ENCODE data around the gene CST3.

CST3 gene

DNA sequence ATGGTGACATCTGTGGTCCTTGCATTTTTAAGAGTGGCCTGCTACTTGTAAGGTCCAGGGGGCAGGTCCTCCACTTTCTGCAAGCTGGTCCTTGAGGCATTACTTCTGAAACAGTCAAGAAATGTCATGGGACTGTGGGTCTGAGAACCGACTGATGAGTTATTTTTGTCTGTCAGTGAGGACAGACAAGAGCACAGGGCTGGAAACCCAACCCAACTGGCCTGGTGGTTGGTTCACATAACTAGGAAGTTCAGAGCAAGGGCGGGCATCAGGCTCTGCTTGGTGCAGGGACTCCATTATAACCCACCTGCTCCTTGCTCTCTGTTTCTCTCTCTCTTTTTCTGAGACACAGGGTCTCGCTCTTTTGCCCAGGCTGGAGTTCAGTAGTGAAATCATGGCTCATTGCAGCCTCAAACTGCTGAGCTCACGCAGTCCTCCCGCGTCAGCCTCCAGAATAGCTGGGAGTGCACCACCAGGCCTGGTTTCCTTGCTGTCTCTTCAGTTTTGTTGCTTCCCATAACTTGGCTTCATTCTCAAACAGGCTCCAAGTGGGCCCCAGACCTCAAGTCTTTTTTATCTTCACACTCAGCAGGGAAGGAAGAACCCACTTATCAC, 9.2 kb downstream of the CST3 start:
- TF ChIP-seq FOXP2 (optimal IDR thresholded peaks at IDR 0.05; ENCODE audit: borderline replicate concordance, extremely low read depth, extremely low read length, insufficient read depth) (no peak), TAF1 (IDR thresholded peaks at IDR 0.05; ENCODE audit: borderline replicate concordance, insufficient read depth, low read length) (no peak), SIN3A (IDR thresholded peaks at IDR 0.05; ENCODE audit: borderline replicate concordance, insufficient read depth, low read length) (no peak), POLR2AphosphoS5 (IDR thresholded peaks at IDR 0.05; ENCODE audit: low read depth, low read length) (no peak)
- TF ChIP-seq, protein P1, sequence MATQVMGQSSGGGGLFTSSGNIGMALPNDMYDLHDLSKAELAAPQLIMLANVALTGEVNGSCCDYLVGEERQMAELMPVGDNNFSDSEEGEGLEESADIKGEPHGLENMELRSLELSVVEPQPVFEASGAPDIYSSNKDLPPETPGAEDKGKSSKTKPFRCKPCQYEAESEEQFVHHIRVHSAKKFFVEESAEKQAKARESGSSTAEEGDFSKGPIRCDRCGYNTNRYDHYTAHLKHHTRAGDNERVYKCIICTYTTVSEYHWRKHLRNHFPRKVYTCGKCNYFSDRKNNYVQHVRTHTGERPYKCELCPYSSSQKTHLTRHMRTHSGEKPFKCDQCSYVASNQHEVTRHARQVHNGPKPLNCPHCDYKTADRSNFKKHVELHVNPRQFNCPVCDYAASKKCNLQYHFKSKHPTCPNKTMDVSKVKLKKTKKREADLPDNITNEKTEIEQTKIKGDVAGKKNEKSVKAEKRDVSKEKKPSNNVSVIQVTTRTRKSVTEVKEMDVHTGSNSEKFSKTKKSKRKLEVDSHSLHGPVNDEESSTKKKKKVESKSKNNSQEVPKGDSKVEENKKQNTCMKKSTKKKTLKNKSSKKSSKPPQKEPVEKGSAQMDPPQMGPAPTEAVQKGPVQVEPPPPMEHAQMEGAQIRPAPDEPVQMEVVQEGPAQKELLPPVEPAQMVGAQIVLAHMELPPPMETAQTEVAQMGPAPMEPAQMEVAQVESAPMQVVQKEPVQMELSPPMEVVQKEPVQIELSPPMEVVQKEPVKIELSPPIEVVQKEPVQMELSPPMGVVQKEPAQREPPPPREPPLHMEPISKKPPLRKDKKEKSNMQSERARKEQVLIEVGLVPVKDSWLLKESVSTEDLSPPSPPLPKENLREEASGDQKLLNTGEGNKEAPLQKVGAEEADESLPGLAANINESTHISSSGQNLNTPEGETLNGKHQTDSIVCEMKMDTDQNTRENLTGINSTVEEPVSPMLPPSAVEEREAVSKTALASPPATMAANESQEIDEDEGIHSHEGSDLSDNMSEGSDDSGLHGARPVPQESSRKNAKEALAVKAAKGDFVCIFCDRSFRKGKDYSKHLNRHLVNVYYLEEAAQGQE (IDR thresholded peaks at IDR 0.05; ENCODE audit: insufficient read depth in 1 of 2, low read depth in 2 of 2, low read length in 2 of 2) = no peak

DNA sequence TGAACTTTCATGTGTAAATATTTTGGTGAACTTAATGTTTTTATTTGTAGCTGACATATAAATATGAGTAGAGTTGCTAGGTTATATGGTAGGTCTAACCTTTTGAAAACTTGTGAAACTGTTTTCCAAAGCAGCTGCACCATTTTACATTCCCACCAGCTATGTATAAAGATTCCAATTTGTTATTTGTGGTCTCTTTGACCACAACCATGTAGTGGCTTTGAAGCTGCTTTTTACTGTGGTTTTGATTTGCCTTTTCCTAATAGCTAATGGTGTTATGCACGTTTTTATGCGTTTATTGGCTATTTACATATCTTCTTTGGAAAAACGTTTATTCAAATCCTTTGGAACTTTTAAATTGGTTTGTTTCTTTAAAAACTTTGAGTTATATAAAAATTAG, 10.3 kb downstream of the CST3 start:
- TF ChIP-seq TAF1 (IDR thresholded peaks at IDR 0.05; ENCODE audit: borderline replicate concordance, insufficient read depth, low read length) (no peak), POLR2AphosphoS5 (IDR thresholded peaks at IDR 0.05; ENCODE audit: low read depth, low read length) (no peak), SIN3A (IDR thresholded peaks at IDR 0.05; ENCODE audit: borderline replicate concordance, insufficient read depth, low read length) (no peak), FOXP2 (optimal IDR thresholded peaks at IDR 0.05; ENCODE audit: borderline replicate concordance, extremely low read depth, extremely low read length, insufficient read depth) (no peak)
- TF ChIP-seq, protein P1 (IDR thresholded peaks at IDR 0.05; ENCODE audit: insufficient read depth in 1 of 2, low read depth in 2 of 2, low read length in 2 of 2) = no peak

DNA sequence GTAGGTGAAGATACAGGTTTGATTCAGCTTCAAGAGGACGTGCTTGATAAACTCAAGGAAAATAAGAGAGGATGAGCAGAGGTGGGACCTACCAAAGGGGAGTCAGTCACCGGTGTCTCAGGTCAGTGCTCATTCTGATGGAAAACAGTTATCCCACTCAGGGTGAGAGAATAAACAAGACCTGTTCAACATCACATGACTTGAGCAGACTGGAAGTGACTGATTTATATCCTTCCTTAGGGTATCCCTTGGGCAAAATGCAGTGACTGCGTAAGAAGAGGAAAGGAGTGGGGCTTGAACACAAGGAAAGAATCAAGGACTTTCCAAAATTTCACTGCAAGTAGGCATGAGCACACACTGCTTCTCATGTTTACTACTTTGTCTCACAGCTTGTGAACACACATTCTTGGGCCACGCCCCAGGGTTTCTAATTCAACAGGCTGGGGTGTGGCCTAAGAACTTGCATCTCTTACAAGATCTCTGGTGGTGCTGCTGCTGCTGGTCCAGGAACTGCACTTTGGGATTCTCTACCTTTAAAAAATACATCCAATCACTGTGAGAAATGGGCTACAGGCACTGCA, 11.6 kb downstream of the CST3 start:
- no peak for TF ChIP-seq TAF1 (IDR thresholded peaks at IDR 0.05; ENCODE audit: borderline replicate concordance, insufficient read depth, low read length)
- TF ChIP-seq, protein P1 (IDR thresholded peaks at IDR 0.05; ENCODE audit: insufficient read depth in 1 of 2, low read depth in 2 of 2, low read length in 2 of 2) = no peak
- no peak for TF ChIP-seq SIN3A (IDR thresholded peaks at IDR 0.05; ENCODE audit: borderline replicate concordance, insufficient read depth, low read length)
- no peak for TF ChIP-seq FOXP2 (optimal IDR thresholded peaks at IDR 0.05; ENCODE audit: borderline replicate concordance, extremely low read depth, extremely low read length, insufficient read depth)
- no peak for TF ChIP-seq POLR2AphosphoS5 (IDR thresholded peaks at IDR 0.05; ENCODE audit: low read depth, low read length)

DNA sequence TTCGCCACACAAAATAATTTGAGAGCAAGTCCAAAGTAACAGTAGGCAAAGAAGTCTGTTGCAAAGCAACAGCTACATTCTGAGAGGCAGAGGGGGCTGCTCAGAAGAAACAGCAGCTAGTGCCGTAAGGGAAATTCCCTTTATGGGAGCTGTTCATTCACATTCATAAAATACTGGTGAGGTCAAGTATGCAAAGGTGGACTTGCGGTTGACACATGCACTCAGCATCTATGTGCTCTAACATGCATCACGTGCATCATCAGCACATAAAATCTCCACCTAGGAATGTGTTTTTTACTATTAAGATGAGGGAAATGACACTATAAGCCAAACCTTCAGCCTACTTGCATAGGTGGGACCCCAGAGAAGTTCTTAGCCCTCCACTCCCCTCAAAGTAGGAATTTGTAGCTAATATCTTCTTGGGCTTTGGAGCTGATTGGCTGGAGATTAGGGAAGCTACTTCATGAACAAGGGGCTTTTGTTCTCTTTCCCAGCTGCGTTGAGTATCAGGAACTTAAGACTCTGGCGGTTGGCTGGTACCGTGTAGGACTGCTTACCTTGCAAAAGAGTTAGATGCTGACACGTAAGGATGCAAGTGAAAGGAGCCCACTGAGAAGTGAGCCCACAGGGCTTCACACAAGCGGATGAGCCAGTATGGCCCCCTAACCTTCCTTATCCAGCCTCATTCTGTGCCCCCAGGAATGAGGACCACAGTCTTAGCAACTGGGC, 12.4 kb downstream of the CST3 start:
- TF ChIP-seq FOXP2 (optimal IDR thresholded peaks at IDR 0.05; ENCODE audit: borderline replicate concordance, extremely low read depth, extremely low read length, insufficient read depth) = no peak
- TF ChIP-seq, protein P1 (IDR thresholded peaks at IDR 0.05; ENCODE audit: insufficient read depth in 1 of 2, low read depth in 2 of 2, low read length in 2 of 2) = no peak
- no peak for TF ChIP-seq POLR2AphosphoS5 (IDR thresholded peaks at IDR 0.05; ENCODE audit: low read depth, low read length)
- no peak for TF ChIP-seq TAF1 (IDR thresholded peaks at IDR 0.05; ENCODE audit: borderline replicate concordance, insufficient read depth, low read length)
- TF ChIP-seq SIN3A (IDR thresholded peaks at IDR 0.05; ENCODE audit: borderline replicate concordance, insufficient read depth, low read length) = no peak

Data from PFSK-1 (cell line).